Panc1 (cell line): ENCODE results near the gene IQSEC1. TPM values are rescaled to one million over a fixed set of nuclear protein-coding genes. Genes with fewer than 3 reads are reported as not detected.

ENCODE experiments used
- ATAC-seq: fragments of 200-7000 bp; cut with Tn5 transposase; 2 replicates; pipeline ENCODE4 v1.9.1; 2020; ENCODE audit warnings: mild to moderate bottlenecking, moderate library complexity
- BruUV-seq: library from RNA; stranded (reverse); fragments of 400-500 nt; replicated peaks from 2 replicates; lab custom pipeline; 2021; lab: Mats Ljungman, UMichigan
- CTCF ChIA-PET: fragments of 300-600 bp; sonication (Branson Sonifier 250); formaldehyde crosslinking; loops from one replicate; lab custom pipeline; 2022; ENCODE audit warnings: antibody characterized with exemption; lab: Charles Lee
- POLR2A ChIA-PET: fragments of 300-600 bp; sonication (Branson Sonifier 250); formaldehyde crosslinking; loops from one replicate; lab custom pipeline; 2022; ENCODE audit warnings: antibody characterized with exemption; lab: Charles Lee
- DNase-seq: peaks from one replicate; pipeline ENCODE4 v3.0.0-alpha.2; 2010; ENCODE audit warnings: low read depth, low spot score
- H3K27ac ChIP-seq: 2 replicates; pipeline ENCODE4 v1.5.1; 2011; ENCODE audit warnings: mild to moderate bottlenecking, low read length, inconsistent platforms
- H3K27me3 ChIP-seq: fragments of 200-500 bp; sonication (Bioruptor generic); 2 replicates; pipeline ENCODE4 v1.6.0; 2014; ENCODE audit warnings: low read length, inconsistent platforms; ENCODE audit not compliant: control insufficient read depth, insufficient read depth
- H3K36me3 ChIP-seq: fragments of 200-500 bp; sonication (Bioruptor generic); 2 replicates; pipeline ENCODE4 v1.5.1; 2014; ENCODE audit warnings: inconsistent platforms, mild to moderate bottlenecking, low read length, moderate library complexity; ENCODE audit not compliant: control insufficient read depth, insufficient read depth
- H3K4me1 ChIP-seq: 2 replicates; pipeline ENCODE4 v1.5.1; 2011; ENCODE audit warnings: inconsistent platforms, mild to moderate bottlenecking, low read length, moderate library complexity; ENCODE audit not compliant: control insufficient read depth, insufficient read depth
- H3K4me3 ChIP-seq, 2 experiments: 2 replicates each; pipeline ENCODE4 v1.5.1; 2011 to 2012; ENCODE audit warnings: low read depth in 2 of 2, low read length in 2 of 2, mild to moderate bottlenecking in 2 of 2, inconsistent platforms in 1 of 2, moderate library complexity in 1 of 2
- H3K9me3 ChIP-seq: fragments of 200-500 bp; sonication (Bioruptor generic); 2 replicates; pipeline ENCODE4 v1.5.1; 2014; ENCODE audit warnings: low read depth, mild to moderate bottlenecking, inconsistent platforms, low read length, moderate library complexity; ENCODE audit not compliant: control insufficient read depth, insufficient read depth
- CTCF ChIP-seq: fragments of 450-650 bp; IDR thresholded peaks from 2 replicates; pipeline ENCODE4 v1.5.1; 2017; ENCODE audit warnings: mild to moderate bottlenecking
- POLR2AphosphoS5 ChIP-seq: IDR thresholded peaks from 2 replicates; pipeline ENCODE4 v1.6.1; 2012; ENCODE audit warnings: mild to moderate bottlenecking, low read depth, low read length, moderate library complexity
- REST ChIP-seq, 2 experiments: IDR thresholded peaks; 2 replicates each; pipeline ENCODE4 v1.6.1; 2011 to 2012; ENCODE audit warnings: low read depth in 2 of 2, control low read depth in 1 of 2, low read length in 1 of 2, mild to moderate bottlenecking in 1 of 2, moderate library complexity in 1 of 2; ENCODE audit not compliant: insufficient read depth in 1 of 2
- SIN3A ChIP-seq: IDR thresholded peaks from 2 replicates; pipeline ENCODE4 v1.6.1; 2012; ENCODE audit warnings: low read depth, mild to moderate bottlenecking, low read length, moderate library complexity, borderline replicate concordance; ENCODE audit not compliant: insufficient read depth
- TCF7L2 ChIP-seq: IDR thresholded peaks from 2 replicates; pipeline ENCODE4 v1.6.1; 2011; ENCODE audit warnings: mild to moderate bottlenecking, low read depth, low read length, inconsistent platforms
- in situ Hi-C: cut with HindIII; loops from 2 replicates; pipeline ENCODE4 v1.10.0; 2016; ENCODE audit warnings: low sequenced_read_pairs, low pct_unique_long_range_greater_than_20kb
- intact Hi-C: fragments of 100-400 bp; cut with micrococcal nuclease; formaldehyde crosslinking; loops from one replicate; pipeline ENCODE4 v1.10.0; 2022; ENCODE audit not compliant: unreplicated experiment
- total RNA-seq: library from RNA; stranded (reverse); gene quantifications from one replicate; pipeline ENCODE4 v1.2.1, GENCODE V29; 2021; ENCODE audit not compliant: unreplicated experiment

IQSEC1 gene
- total RNA-seq, 1 experiment from 2014 or later: 28.4 TPM

- ChIA-PET CTCF (no interaction called here), POLR2A (no interaction called here)
- H3K4me1 ChIP-seq: no peaks in the 10 kb centered on the region
- H3K27me3 ChIP-seq: no peaks in the 10 kb centered on the region
- no peak overlapping the region for H3K27ac ChIP-seq
- no TSS peak for BruUV-seq
- no peaks in the 10 kb centered on the region for H3K36me3 ChIP-seq
- H3K9me3 ChIP-seq: no peaks in the 10 kb centered on the region
- DNase-seq (no peak), ATAC-seq (no peak)
- intact Hi-C loops (no loop called here), in situ Hi-C loops (no loop called here)
- TF ChIP-seq TCF7L2: no peak
- no peak for TF ChIP-seq POLR2AphosphoS5
- no peak for TF ChIP-seq REST (IDR thresholded peaks at IDR 0.05; ENCODE audit: insufficient read depth in 1 of 2, low read depth in 2 of 2, low read length in 1 of 2)
- TF ChIP-seq SIN3A: no peak
- no peak for TF ChIP-seq CTCF
- H3K4me3 ChIP-seq: no peak overlapping the region
Observed at GRCh38 chr3:13014755-13015285, 58.4 kb downstream of the IQSEC1 start.

- no peak for TF ChIP-seq POLR2AphosphoS5
- TF ChIP-seq REST (IDR thresholded peaks at IDR 0.05; ENCODE audit: insufficient read depth in 1 of 2, low read depth in 2 of 2, low read length in 1 of 2): no peak
- no peak for TF ChIP-seq TCF7L2
- TF ChIP-seq CTCF: no peak
- no peak for TF ChIP-seq SIN3A
- intact Hi-C loops: no loop called here
- ChIA-PET CTCF (no interaction called here), POLR2A (no interaction called here)
- in situ Hi-C loops: no loop called here
- Histone ChIP-seq H3K9me3 (no peaks in the 10 kb centered on the region), H3K36me3 (no peaks in the 10 kb centered on the region), H3K27me3 (no peaks in the 10 kb centered on the region), H3K4me1 (no peaks in the 10 kb centered on the region), H3K4me3 (no peak overlapping the region), H3K27ac (no peak overlapping the region)
- no TSS peak for BruUV-seq
- no peak for ATAC-seq
- no peak for DNase-seq
Observed at GRCh38 chr3:13013994-13014754, 59.1 kb downstream of the IQSEC1 start.
